Sigmoid colon (tissue), 7 donors: ENCODE measurements around the gene EHD3. TPM values are rescaled to one million over a fixed set of nuclear protein-coding genes. Genes with fewer than 3 reads are reported as not detected.

Experiments used
- DNase-seq: peaks from one replicate; pipeline ENCODE4 v3.0.0-alpha.2; 2019
- H3K27ac ChIP-seq, 4 donors: fragments of 200-600 bp; sonication (generic); one replicate each; pipeline ENCODE4 v1.5.1; 2016 to 2019; ENCODE audit warnings: mild to moderate bottlenecking in 1 of 4
- H3K27me3 ChIP-seq, 3 donors: fragments of 200-600 bp; sonication (generic); one replicate each; pipeline ENCODE4 v1.5.1; 2019; ENCODE audit warnings: mild to moderate bottlenecking in 1 of 3
- H3K36me3 ChIP-seq, 4 donors: fragments of 200-600 bp; sonication (generic); one replicate each; pipeline ENCODE4 v1.5.1; 2016 to 2019
- H3K4me1 ChIP-seq, 4 donors: fragments of 200-600 bp; sonication (generic); one replicate each; pipeline ENCODE4 v1.5.1; 2017 to 2019
- H3K4me3 ChIP-seq, 4 donors: fragments of 200-600 bp; sonication (generic); one replicate each; pipeline ENCODE4 v1.5.1; 2017 to 2019; ENCODE audit warnings: mild to moderate bottlenecking in 2 of 4, moderate library complexity in 1 of 4
- H3K9me3 ChIP-seq, 4 donors: fragments of 200-600 bp in 3 of 4; sonication (generic) in 3 of 4; one replicate each; pipeline versions ENCODE4 v1.5.1 to v1.6.1; 2013 to 2019
- CTCF ChIP-seq, 4 experiments: fragments of 450-650 bp in 3 of 4; fragments of 200-600 bp in 1 of 4; IDR thresholded peaks; one replicate each; pipeline ENCODE4 v1.5.1; 2016 to 2019; ENCODE audit warnings: antibody characterized with exemption in 4 of 4, mild to moderate bottlenecking in 3 of 4, moderate library complexity in 2 of 4
- EP300 ChIP-seq, 4 donors: sonication (generic); formaldehyde crosslinking; IDR thresholded peaks; one replicate each; pipeline ENCODE4 v1.6.1; 2017; ENCODE audit warnings: antibody characterized with exemption in 4 of 4
- POLR2A ChIP-seq, 2 donors: fragments of 450-650 bp; IDR thresholded peaks; one replicate each; pipeline ENCODE4 v1.6.1; 2016; ENCODE audit warnings: antibody characterized with exemption in 2 of 2, mild to moderate bottlenecking in 2 of 2, moderate library complexity in 2 of 2
- POLR2AphosphoS5 ChIP-seq, 4 donors: sonication (generic); formaldehyde crosslinking; IDR thresholded peaks; one replicate each; pipeline ENCODE4 v1.6.1; 2017; ENCODE audit warnings: antibody characterized with exemption in 4 of 4
- WGBS, 2 donors: extraction: QIAGEN DNeasy Blood & Tissue Kit; methylation state at CpG; one replicate each; pipeline ENCODE4 v1.1.7; 2013; 5-methylcytosine and 5-hydroxymethylcytosine counted together
- intact Hi-C: fragments of 100-400 bp; cut with DNase I; formaldehyde crosslinking; loops from one replicate; pipeline ENCODE4 v1.15.1; 2023
- polyA plus RNA-seq, 3 donors: library from polyadenylated mRNA; stranded (reverse); fragments of 200-250 nt; gene quantifications; one replicate each; pipeline ENCODE4 v1.2.3, GENCODE V29; 2013
- total RNA-seq, 4 donors: library from RNA; depleted of rRNA; stranded (reverse); fragments of >200 nt; gene quantifications; one replicate each; pipeline ENCODE4 v1.1.0, GENCODE V29; 2016
- donor health status: healthy with polysubstance abuse.
- donor health status: Bipolar disorder and iron deficiency.
- donor health status: healthy.

EHD3 gene
- total and polyA plus RNA-seq, 7 donors: 0.60 to 7.8 (median 3.7) TPM

GRCh38 chr2:31249009-31249690 lies 15.2 kb downstream of the EHD3 start:
- DNase-seq: no peak
- H3K9me3 ChIP-seq: no peaks in the 10 kb centered on the region
- H3K27ac ChIP-seq: no peak overlapping the region
- WGBS, 2 donors: 89 to 96% methylated on average over 15 of the region's 15 CpGs
- no peaks in the 10 kb centered on the region for H3K27me3 ChIP-seq
- no peak for TF ChIP-seq CTCF (IDR thresholded peaks at IDR 0.05)
- no peak for TF ChIP-seq POLR2A (IDR thresholded peaks at IDR 0.05)
- TF ChIP-seq POLR2AphosphoS5 (IDR thresholded peaks at IDR 0.05): no peak
- TF ChIP-seq EP300 (IDR thresholded peaks at IDR 0.05): no peak
- no peak overlapping the region for H3K4me3 ChIP-seq
- no peaks in the 10 kb centered on the region for H3K36me3 ChIP-seq
- intact Hi-C loops: no loop called here
- no peaks in the 10 kb centered on the region for H3K4me1 ChIP-seq

DNA sequence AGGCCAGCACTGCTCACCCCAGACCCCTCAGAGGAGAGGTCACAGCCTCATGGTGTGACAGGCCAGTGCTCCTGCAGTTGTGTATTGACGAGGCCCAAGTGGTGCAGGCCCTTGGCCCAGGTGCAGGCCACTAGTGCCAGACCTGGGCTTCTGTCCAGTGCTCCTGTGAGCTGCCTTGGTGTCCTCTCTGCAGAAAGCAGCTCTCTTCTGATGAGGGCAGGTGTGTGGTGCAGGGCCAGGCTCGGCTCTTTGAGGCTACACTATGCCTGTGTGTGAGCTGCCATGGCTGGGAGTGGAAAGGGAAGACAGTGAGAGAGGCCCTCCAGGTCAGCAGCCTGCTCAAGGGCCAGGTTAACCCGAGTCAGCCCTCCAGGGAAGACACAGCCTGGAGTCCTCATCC lies 17.1 kb downstream of the EHD3 start:
- no peaks in the 10 kb centered on the region for H3K36me3 ChIP-seq
- no peaks in the 10 kb centered on the region for H3K27me3 ChIP-seq
- no peak for DNase-seq
- no peaks in the 10 kb centered on the region for H3K9me3 ChIP-seq
- no peak overlapping the region for H3K27ac ChIP-seq
- H3K4me1 ChIP-seq: no peaks in the 10 kb centered on the region
- H3K4me3 ChIP-seq: no peak overlapping the region
- intact Hi-C loops: no loop called here
- no peak for TF ChIP-seq CTCF (IDR thresholded peaks at IDR 0.05)
- 75 to 81% methylated on average over 3 of the region's 3 CpGs for WGBS, 2 donors

DNA sequence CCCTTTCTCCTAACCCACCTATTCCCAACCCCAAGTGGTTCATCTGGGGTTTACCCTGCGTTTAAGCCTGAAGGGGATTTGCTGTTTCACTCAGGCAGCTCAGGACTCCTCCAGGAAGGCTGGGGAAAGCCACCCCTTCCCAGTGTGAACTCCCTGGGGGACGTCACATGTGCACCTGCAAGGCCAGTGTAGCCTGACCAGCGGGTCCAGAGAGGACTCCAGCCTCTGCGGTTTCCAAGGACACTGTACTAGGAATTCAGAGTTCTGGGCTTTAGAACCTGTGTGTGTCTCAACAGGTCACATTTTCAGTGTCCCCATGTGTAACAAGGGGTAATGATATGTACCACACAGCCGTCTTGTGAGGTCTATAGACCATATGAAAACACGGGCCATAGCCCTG lies 17.9 kb downstream of the EHD3 start:
- Histone ChIP-seq H3K27me3 (no peaks in the 10 kb centered on the region), H3K4me3 (no peak overlapping the region), H3K36me3 (no peaks in the 10 kb centered on the region), H3K27ac (no peak overlapping the region), H3K9me3 (no peaks in the 10 kb centered on the region), H3K4me1 (no peaks in the 10 kb centered on the region)
- DNase-seq: no peak
- 87 to 94% methylated on average over 6 of the region's 6 CpGs for WGBS, 2 donors
- no peak for TF ChIP-seq CTCF (IDR thresholded peaks at IDR 0.05)
- TF ChIP-seq POLR2A (IDR thresholded peaks at IDR 0.05): no peak
- no peak for TF ChIP-seq POLR2AphosphoS5 (IDR thresholded peaks at IDR 0.05)
- TF ChIP-seq EP300 (IDR thresholded peaks at IDR 0.05): no peak
- intact Hi-C loops: no loop called here

- intact Hi-C loops: no loop called here
- no peaks in the 10 kb centered on the region for H3K27me3 ChIP-seq
- no peak overlapping the region for H3K4me3 ChIP-seq
- TF ChIP-seq POLR2AphosphoS5 (IDR thresholded peaks at IDR 0.05) (no peak), CTCF (IDR thresholded peaks at IDR 0.05) (no peak), EP300 (IDR thresholded peaks at IDR 0.05) (no peak), POLR2A (IDR thresholded peaks at IDR 0.05) (no peak)
- DNase-seq: no peak
- no peak overlapping the region for H3K27ac ChIP-seq
- no peaks in the 10 kb centered on the region for H3K36me3 ChIP-seq
- H3K9me3 ChIP-seq: no peaks in the 10 kb centered on the region
- WGBS, 2 donors: 66 to 80% methylated on average over 13 of the region's 13 CpGs
- no peaks in the 10 kb centered on the region for H3K4me1 ChIP-seq
Observed at GRCh38 chr2:31253356-31254131, 19.6 kb downstream of the EHD3 start.
